Stimulated activated CD8-positive, alpha-beta memory T cell treated with anti-CD3 and anti-CD28 coated beads, Interleukin-15, amount 100 ng/mL, for 1 hour (primary cell): Measurements from ENCODE around the gene HOXD10.

Experiments used
- DNase-seq: peaks from one replicate; pipeline ENCODE4 v3.0.0-alpha.2; 2020; ENCODE audit warnings: low read depth

HOXD10 gene

GRCh38 chr2:176123411-176124109 is 7.0 kb downstream of the HOXD10 start:
- no peak for DNase-seq

DNA sequence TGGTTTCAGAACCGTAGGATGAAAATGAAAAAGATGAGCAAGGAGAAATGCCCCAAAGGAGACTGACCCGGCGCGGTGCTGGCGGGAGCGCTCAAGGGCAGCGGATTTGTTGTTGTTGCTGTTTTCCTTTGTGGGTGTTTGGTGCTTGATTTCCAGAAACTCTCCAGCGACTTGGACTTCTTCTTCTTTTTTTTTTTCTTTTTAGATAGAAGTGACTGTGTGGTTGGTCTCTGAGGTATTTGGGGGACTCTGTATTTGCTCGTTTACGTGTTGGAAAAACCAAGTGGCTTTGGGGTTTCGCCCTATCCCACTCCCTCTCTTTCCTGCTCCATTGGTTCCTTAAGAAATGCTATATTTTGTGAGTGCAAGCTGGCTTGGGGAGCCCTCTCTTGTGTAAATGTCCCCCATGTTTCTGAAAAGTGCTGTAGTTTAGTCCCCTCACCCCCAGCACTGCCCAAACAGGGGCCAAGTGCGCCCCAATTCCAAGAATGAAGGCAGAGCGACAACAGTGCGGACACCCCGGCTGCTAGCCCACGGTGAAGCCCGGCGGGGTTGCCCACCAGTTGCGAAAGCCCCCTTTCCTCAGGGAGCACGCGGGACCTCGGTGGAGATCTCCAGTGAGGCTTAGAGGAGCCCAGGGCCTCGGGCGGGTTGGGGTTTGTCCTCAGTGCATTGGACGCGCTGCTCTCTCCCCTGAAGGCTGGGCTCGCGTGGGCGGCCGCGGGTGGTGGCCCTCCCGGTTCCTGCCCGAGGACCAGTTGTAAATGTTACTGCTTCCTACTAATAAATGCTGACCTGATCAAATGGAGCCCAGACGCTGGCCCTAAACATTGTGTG is 7.8 kb downstream of the HOXD10 start:
- DNase-seq = no peak

GRCh38 chr2:176124947-176125771 is 8.6 kb downstream of the HOXD10 start:
- DNase-seq = no peak

DNA sequence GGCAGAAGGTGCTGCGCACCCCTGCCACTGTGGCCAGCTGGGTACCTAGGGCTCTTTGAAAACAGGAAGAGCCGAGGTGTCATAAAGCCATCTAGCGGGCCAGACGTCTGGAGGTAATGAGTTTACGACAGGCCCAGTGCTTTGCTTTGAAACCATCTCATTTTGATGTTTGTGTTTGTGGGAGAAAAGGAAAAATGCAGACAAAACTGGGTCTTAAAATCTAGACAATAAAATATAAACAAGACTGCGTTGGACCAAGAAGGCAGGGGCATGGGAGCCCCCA is 9.1 kb downstream of the HOXD10 start:
- DNase-seq = no peak

DNA sequence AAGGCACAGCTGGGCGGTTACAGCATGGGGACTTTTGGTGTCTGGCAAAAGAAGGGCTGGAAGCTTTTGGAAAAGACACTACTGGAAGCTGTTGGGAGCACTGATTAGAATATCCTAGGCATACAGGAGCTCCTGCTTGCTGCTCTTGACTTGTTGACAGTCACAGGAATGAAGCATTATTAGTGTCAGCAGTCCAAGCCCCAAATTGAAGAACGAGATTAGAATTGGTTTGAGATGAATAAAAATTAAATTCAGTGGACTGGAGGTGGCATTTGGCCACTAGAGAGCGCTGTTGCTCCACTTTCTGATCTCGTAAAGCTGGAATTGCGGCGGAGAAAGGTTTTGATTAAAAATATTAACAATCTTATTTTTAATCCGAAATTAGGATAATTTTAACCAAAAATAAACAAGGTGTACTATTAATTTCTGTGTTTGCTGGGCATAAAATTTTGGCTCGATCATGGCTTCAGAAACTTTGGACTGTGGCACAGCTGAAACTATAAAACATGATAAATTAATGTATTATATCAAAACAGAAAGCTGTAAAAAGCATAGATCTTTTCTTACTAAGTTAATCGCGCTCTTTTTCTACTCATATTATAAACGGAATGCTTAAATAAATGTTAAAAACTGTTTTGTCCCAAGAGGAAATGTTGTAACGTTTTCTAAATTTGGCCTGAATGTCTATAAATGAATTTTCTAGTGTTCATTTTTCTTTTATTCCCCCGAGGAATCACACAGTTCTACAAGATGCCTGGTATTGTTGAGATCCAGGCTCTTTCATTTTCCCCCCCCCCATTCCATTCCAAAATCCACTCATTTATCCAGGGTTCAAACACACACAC is 10.6 kb downstream of the HOXD10 start:
- DNase-seq = peak; percentile 60

GRCh38 chr2:176127774-176128072 is 11.1 kb downstream of the HOXD10 start:
- DNase-seq = no peak

- no peak for DNase-seq
These were observed 11.8 kb downstream of the HOXD10 start for GRCh38 chr2:176128172-176128981.

- DNase-seq = no peak
These were observed 12.6 kb downstream of the HOXD10 start, which contains the start of gene HOXD8 for GRCh38 chr2:176128982-176129796. Gene HOXD8 (plus strand): TSS chr2:176129705. CDS start chr2:176130367, 662 bp downstream.

GRCh38 chr2:176129813-176130146 is 13.2 kb downstream of the HOXD10 start:
- no peak for DNase-seq

DNA sequence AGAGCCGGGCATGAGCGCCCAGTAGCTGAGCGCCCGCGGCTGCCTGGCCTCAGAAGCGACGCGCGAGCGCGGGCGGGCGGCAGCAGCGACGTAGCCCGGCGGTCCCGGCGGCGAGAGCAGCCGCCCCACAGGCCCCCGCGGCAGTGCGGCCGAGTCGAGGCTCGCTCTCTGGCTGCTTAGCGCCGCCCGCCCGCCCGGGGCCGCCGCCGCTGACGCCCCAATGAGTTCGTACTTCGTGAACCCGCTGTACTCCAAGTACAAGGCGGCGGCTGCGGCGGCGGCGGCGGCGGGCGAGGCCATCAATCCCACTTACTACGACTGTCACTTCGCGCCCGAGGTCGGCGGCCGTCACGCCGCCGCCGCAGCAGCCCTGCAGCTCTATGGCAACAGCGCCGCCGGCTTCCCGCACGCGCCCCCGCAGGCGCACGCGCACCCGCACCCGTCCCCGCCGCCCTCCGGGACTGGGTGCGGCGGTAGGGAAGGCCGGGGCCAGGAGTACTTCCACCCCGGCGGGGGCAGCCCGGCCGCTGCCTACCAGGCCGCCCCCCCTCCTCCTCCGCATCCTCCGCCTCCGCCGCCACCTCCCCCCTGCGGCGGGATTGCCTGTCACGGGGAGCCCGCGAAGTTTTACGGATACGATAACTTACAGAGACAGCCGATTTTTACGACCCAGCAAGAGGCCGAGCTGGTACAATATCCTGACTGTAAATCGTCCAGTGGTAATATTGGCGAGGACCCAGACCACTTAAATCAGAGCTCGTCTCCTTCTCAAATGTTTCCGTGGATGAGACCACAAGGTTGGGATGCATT is 13.8 kb downstream of the HOXD10 start:
- DNase-seq = no peak

DNA sequence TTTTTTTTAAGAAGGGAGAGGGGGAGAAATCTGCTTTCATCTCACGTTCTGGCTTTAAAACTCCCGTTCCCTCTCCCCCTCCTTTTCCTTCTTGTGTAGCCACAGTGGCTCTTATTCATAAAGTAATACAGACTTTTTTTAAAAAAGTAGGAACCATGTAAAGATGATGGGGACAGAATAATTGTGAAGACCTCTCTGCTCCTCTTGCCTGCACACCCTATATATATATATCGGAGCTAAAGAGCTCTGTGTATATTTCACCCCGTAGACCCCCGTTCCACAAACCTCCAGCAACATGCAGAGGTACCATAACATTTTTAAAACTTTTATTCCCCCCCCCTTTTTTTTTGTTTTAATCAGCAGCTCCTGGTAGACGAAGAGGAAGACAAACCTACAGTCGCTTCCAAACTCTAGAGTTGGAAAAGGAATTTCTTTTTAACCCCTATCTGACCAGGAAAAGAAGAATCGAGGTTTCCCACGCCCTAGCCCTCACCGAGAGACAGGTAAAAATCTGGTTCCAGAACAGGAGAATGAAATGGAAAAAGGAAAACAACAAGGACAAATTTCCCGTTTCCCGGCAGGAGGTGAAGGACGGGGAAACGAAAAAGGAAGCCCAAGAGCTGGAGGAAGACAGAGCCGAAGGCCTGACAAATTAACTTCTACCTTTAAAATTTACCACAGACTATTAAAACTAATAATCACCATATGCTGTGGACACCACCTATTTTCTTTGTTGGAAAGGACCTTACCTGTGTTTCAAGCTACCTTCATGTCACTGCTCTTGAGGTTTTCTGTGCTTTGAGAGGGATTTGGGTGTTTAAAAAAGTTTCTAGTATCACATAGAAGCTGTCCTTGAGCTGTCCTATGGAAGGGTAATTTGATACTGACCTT is 14.6 kb downstream of the HOXD10 start:
- DNase-seq = no peak

DNA sequence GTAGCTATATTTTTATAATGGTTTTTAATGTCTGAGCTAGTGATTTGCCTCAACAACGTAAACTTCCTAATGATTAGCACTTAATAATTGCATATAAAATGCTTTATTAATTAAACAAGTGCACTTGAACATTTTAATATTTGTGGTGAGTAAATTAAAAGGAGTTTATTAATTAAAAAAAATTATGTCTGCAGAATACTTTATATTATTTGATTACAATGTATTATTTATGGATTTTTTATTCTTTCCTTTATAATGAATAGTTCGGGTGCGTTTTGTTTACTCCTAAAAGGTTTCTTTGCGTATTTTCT is 15.2 kb downstream of the HOXD10 start:
- no peak for DNase-seq

DNA sequence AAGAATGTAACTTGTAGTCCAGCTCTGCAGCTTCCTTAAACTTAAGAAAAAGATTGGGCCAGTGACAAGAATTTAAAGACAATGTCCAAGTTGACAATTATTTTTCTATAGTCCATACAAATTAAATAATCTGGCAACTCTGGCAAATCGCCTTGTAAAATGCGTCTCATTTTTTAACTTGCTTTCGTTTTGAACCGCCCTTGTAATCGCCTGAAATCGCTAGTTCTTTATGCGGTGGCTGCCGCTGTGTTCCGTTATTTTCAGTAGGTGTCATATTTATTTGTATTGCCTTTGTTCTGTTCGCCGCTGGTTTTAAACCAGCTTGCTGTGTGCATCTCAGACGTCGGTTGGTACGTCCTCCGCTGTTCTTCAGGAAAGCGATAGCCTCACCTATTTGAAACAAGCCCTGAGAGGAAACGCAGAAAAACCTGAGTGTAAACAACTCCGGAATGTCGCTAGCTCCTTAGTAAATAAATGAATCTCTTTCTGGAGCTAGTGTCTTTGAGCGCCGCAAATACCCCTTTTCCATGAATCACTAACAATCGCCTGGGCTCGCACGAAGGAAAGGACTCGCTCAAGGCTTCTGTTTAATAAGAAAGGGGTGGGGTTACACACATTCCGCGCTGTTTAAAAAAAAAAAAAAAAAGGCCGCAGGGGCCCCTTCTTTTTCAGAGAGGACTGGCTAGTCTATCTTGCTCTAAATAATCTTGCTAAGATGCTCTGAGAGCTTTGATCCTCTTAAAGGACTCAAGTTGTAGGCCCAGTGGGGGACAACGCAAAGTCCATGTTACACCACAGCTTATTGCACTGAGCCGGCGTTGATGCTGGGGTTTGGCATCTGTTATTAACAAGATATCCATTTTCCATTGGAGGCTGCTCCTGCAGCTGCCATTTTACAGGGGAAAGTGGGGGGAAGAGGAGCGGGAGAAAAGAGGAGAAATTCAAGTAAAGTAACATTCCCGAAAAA is 15.9 kb downstream of the HOXD10 start:
- DNase-seq = no peak

DNA sequence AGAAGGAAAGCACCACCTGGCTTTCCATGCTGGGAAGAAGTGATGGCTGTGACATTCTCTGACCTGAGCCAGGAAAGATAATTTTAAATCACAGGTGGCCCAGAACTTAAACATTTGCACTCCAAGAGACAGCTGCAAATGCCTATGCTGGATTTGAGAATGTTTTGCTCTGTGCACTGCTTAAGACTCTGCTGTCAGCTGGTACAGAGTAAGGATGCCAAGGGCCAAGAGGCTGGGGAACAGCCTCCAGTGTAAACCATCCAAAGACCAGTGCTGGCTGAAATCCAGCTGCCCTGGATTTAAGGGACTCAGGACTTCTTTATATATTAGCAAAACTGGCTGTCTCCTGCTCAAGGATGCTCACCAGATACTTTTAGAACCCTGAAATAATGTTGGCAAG is 16.8 kb downstream of the HOXD10 start:
- DNase-seq = no peak

DNA sequence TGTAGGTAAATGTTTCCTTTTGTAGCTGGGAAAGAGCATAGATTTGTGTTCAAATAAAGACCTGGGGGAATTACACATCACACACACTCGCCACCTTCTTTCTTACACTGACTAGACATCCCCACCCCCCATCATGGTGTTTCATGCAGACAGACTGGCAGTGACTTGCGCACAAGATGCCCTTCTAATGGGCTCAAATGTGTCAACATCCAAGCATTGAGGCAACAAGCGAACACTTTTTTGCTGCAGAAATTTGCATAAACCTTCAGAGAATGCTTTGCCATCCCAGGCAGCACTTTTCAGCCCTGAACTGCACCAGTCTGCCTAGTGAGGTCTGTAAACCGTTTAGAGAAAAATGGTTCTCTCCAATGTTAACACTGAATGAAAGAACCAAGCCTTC is 17.5 kb downstream of the HOXD10 start:
- no peak for DNase-seq

GRCh38 chr2:176135035-176135440 is 18.5 kb downstream of the HOXD10 start:
- no peak for DNase-seq
